SK-N-SH (cell line): ENCODE measurements around the gene NEK6. TPM values are rescaled to one million over a fixed set of nuclear protein-coding genes. Genes with fewer than 3 reads are reported as not detected.

ENCODE experiments used
- CTCF ChIA-PET: fragments of 300-600, 350-600 bp; formaldehyde crosslinking; extraction: SDS; loops from one replicate; lab custom pipeline; 2021; lab: Yijun Ruan, JAX
- POLR2A ChIA-PET: fragments of 350-600 bp; sonication (Branson Sonifier 250); formaldehyde crosslinking; extraction: SDS; loops from one replicate; lab custom pipeline; 2020; ENCODE audit warnings: antibody characterized with exemption, inconsistent platforms; lab: Yijun Ruan, JAX
- DNase-seq: peaks from one replicate; pipeline ENCODE4 v3.0.0; 2012
- H2AFZ ChIP-seq: fragments of 200-600 bp; sonication (generic); 2 replicates; pipeline ENCODE4 v1.8.1; 2016; ENCODE audit warnings: antibody characterized with exemption, mild to moderate bottlenecking, low read depth
- H3F3A ChIP-seq: fragments of 200-600 bp; sonication (generic); replicated peaks from 2 replicates; pipeline ENCODE3; 2016; ENCODE audit warnings: antibody characterized with exemption, mild to moderate bottlenecking; ENCODE audit not compliant: insufficient read depth
- H3K27ac ChIP-seq, 2 experiments: fragments of 200-500 bp in 1 of 2; fragments of 200-600 bp in 1 of 2; sonication (Bioruptor generic) in 1 of 2; sonication (generic), shearing (Covaris generic) in 1 of 2; 2 replicates each; pipeline versions ENCODE4 v1.5.1 to v1.6.1; 2014 to 2016; ENCODE audit warnings: low read depth in 2 of 2, inconsistent platforms in 1 of 2, low read length in 1 of 2, mild to moderate bottlenecking in 1 of 2, mixed read lengths in 1 of 2
- H3K27me3 ChIP-seq: fragments of 200-600 bp; sonication (generic), shearing (Covaris generic); 2 replicates; pipeline ENCODE4 v1.6.1; 2016; ENCODE audit warnings: mixed run types; ENCODE audit not compliant: insufficient read depth
- H3K36me3 ChIP-seq, 2 experiments: fragments of 200-500 bp in 1 of 2; fragments of 200-600 bp in 1 of 2; sonication (Bioruptor generic) in 1 of 2; sonication (generic) in 1 of 2; replicated peaks in 1 of 2; 2 replicates each; pipeline versions ENCODE3 to v1.5.1; 2014 to 2016; ENCODE audit warnings: low read length in 1 of 2, mild to moderate bottlenecking in 1 of 2; ENCODE audit not compliant: insufficient read depth in 2 of 2, control insufficient read depth in 1 of 2
- H3K4me1 ChIP-seq, 2 experiments: fragments of 200-500 bp in 1 of 2; fragments of 200-600 bp in 1 of 2; sonication (Bioruptor generic) in 1 of 2; sonication (generic), shearing (Covaris generic) in 1 of 2; 2 replicates each; pipeline versions ENCODE4 v1.5.1 to v1.6.1; 2014 to 2016; ENCODE audit warnings: low read depth in 1 of 2, low read length in 1 of 2, mixed run types in 1 of 2; ENCODE audit not compliant: insufficient read depth in 2 of 2, control insufficient read depth in 1 of 2
- H3K4me2 ChIP-seq: fragments of 200-600 bp; sonication (generic), shearing (Covaris generic); 2 replicates; pipeline ENCODE4 v1.6.1; 2017; ENCODE audit warnings: mixed run types
- H3K4me3 ChIP-seq, 2 experiments: fragments of 200-500 bp in 1 of 2; fragments of 200-600 bp in 1 of 2; sonication (Bioruptor generic) in 1 of 2; sonication (generic), shearing (Covaris generic) in 1 of 2; 2 replicates each; pipeline versions ENCODE4 v1.5.1 to v1.8.1; 2014 to 2016; ENCODE audit warnings: low read depth in 2 of 2, inconsistent platforms in 1 of 2, low read length in 1 of 2, mild to moderate bottlenecking in 1 of 2, mixed read lengths in 1 of 2, moderate library complexity in 1 of 2
- H3K79me2 ChIP-seq: fragments of 200-600 bp; sonication (generic); 2 replicates; pipeline ENCODE4 v1.8.1; 2017; ENCODE audit warnings: mild to moderate bottlenecking; ENCODE audit not compliant: insufficient read depth
- H3K9ac ChIP-seq: fragments of 200-600 bp; sonication (generic); 2 replicates; pipeline ENCODE4 v1.6.1; 2017; ENCODE audit warnings: mixed run types
- H3K9me2 ChIP-seq: fragments of 200-600 bp; sonication (generic); 2 replicates; pipeline ENCODE4 v1.6.1; 2017; ENCODE audit warnings: mixed run types
- H3K9me3 ChIP-seq: fragments of 200-600 bp; sonication (generic); 2 replicates; pipeline ENCODE4 v1.6.1; 2017; ENCODE audit warnings: mixed run types, mild to moderate bottlenecking, moderate library complexity
- H4K20me1 ChIP-seq: fragments of 200-600 bp; sonication (generic); 2 replicates; pipeline ENCODE4 v1.6.1; 2017; ENCODE audit warnings: mild to moderate bottlenecking, mixed run types; ENCODE audit not compliant: insufficient read depth
- CTCF ChIP-seq: fragments of 200-600 bp; sonication (generic); IDR thresholded peaks from 2 replicates; pipeline ENCODE4 v1.6.1; 2017; ENCODE audit warnings: antibody characterized with exemption, mild to moderate bottlenecking, moderate library complexity
- ELF1 ChIP-seq: IDR thresholded peaks from 2 replicates; pipeline ENCODE4 v1.4.0; 2012
- EP300 ChIP-seq, 2 experiments: IDR thresholded peaks; 2 replicates each; pipeline versions ENCODE4 v1.4.0 to v1.6.1; 2012; ENCODE audit warnings: borderline replicate concordance in 1 of 2, low read depth in 1 of 2, low read length in 1 of 2
- EZH2phosphoT487 ChIP-seq: fragments of 200-600 bp; sonication (generic); IDR thresholded peaks from 2 replicates; pipeline ENCODE4 v1.6.1; 2017; ENCODE audit warnings: low read depth, mixed run types, mild to moderate bottlenecking, antibody characterized with exemption, moderate library complexity, borderline replicate concordance
- FOSL2 ChIP-seq: IDR thresholded peaks from 2 replicates; pipeline ENCODE4 v1.4.0; 2012; ENCODE audit warnings: low read depth, mild to moderate bottlenecking, moderate library complexity, borderline replicate concordance
- FOXJ3 ChIP-seq: sonication (generic); formaldehyde crosslinking; IDR thresholded peaks from 2 replicates; pipeline ENCODE4 v1.5.1; 2020; ENCODE audit warnings: mild to moderate bottlenecking, missing genetic modification reagents
- FOXM1 ChIP-seq: IDR thresholded peaks from 2 replicates; pipeline ENCODE4 v1.4.0; 2012; ENCODE audit warnings: low read depth, mild to moderate bottlenecking
- GABPA ChIP-seq: IDR thresholded peaks from 2 replicates; pipeline ENCODE4 v1.4.0; 2012; ENCODE audit warnings: low read depth, mild to moderate bottlenecking
- GATA2 ChIP-seq: sonication (generic); formaldehyde crosslinking; IDR thresholded peaks from 2 replicates; pipeline ENCODE4 v1.5.0; 2020; ENCODE audit warnings: mild to moderate bottlenecking, missing genetic modification reagents
- IRF3 ChIP-seq: fragments of 150-350 bp; IDR thresholded peaks from 2 replicates; pipeline ENCODE4 v1.6.1; 2016; ENCODE audit warnings: mild to moderate bottlenecking, low read depth, low read length
- MXI1 ChIP-seq: IDR thresholded peaks from 2 replicates; pipeline ENCODE4 v1.6.1; 2012; ENCODE audit warnings: mild to moderate bottlenecking, low read depth, low read length, improper control_type of control experiment
- POLR2AphosphoS5 ChIP-seq: IDR thresholded peaks from 2 replicates; pipeline ENCODE4 v1.6.1; 2012; ENCODE audit warnings: low read depth, low read length
- RCOR1 ChIP-seq: fragments of 150-350 bp; IDR thresholded peaks from 2 replicates; pipeline ENCODE4 v1.6.1; 2017; ENCODE audit warnings: antibody characterized with exemption, low read length
- REST ChIP-seq: IDR thresholded peaks from 2 replicates; pipeline ENCODE4 v1.6.1; 2012; ENCODE audit warnings: mild to moderate bottlenecking, low read depth, low read length, moderate library complexity
- RFX5 ChIP-seq: IDR thresholded peaks from 2 replicates; pipeline ENCODE4 v1.6.1; 2012; ENCODE audit warnings: mild to moderate bottlenecking, improper control_type of control experiment, low read length
- RXRA ChIP-seq: IDR thresholded peaks from 2 replicates; pipeline ENCODE4 v1.4.0; 2012; ENCODE audit warnings: low read depth, mild to moderate bottlenecking, borderline replicate concordance
- SMC3 ChIP-seq: IDR thresholded peaks from 2 replicates; pipeline ENCODE4 v1.6.1; 2012; ENCODE audit warnings: low read depth, low read length, improper control_type of control experiment
- TAF1 ChIP-seq: IDR thresholded peaks from 2 replicates; pipeline ENCODE4 v1.6.1; 2012; ENCODE audit warnings: low read depth, mild to moderate bottlenecking, low read length, moderate library complexity, borderline replicate concordance
- TEAD4 ChIP-seq: IDR thresholded peaks from 2 replicates; pipeline ENCODE4 v1.4.0; 2012; ENCODE audit warnings: mild to moderate bottlenecking, borderline replicate concordance; ENCODE audit not compliant: insufficient read depth
- USF1 ChIP-seq: IDR thresholded peaks from 2 replicates; pipeline ENCODE4 v1.4.0; 2012; ENCODE audit warnings: low read depth, borderline replicate concordance
- USF2 ChIP-seq: fragments of 150-350 bp; IDR thresholded peaks from 2 replicates; pipeline ENCODE4 v1.6.1; 2017; ENCODE audit warnings: antibody characterized with exemption, low read length, low read depth, borderline replicate concordance
- WGBS: methylation state at CpG from one replicate; pipeline ENCODE4 v1.1.6; 2017; ENCODE audit warnings: low lambda C conversion rate; 5-methylcytosine and 5-hydroxymethylcytosine counted together
- polyA plus RNA-seq, 3 experiments: library from polyadenylated mRNA; depleted of rRNA; stranded (reverse); fragments of >200 nt; gene quantifications; 2 replicates each; pipeline ENCODE4 v1.2.3, GENCODE V29; 2012

The NEK6 gene
- polyA plus RNA-seq, 1 of the 3 experiments (the other 2 are of a cell fraction), result 89.8 TPM

- no peak for TF ChIP-seq REST
- no peak for TF ChIP-seq TEAD4
- TF ChIP-seq FOXJ3 (CRISPR knock-in tag), result no peak
- TF ChIP-seq EZH2phosphoT487, result no peak
- no peak for TF ChIP-seq EP300 (IDR thresholded peaks at IDR 0.05; ENCODE audit: borderline replicate concordance in 1 of 2, low read depth in 1 of 2, low read length in 1 of 2)
- no peak for TF ChIP-seq RFX5
- no peak for TF ChIP-seq CTCF
- no peak for TF ChIP-seq TAF1
Measured at GRCh38 chr9:124347206-124347967, 89.6 kb downstream of the NEK6 start (continued).

- CTCF ChIA-PET, result interaction anchor here (1.1 to 2.0 kb wide), 2 partner anchors 26 to 71 kb away, joined by 3 to 6 read pairs; no protein-coding TSS in a partner anchor
Measured at GRCh38 chr9:124347968-124348358, 90.2 kb downstream of the NEK6 start.

More at GRCh38 chr9:124347968-124348358, 90.2 kb downstream of the NEK6 start:
- Histone ChIP-seq H3K9me3 (no peaks in the 10 kb centered on the region), H3K27ac (no peak overlapping the region), H4K20me1 (peaks cover 10% of the 10 kb centered on the region; the same call in 1 of the 2 replicates), H3K4me1 (peaks cover 5 to 14% of the 10 kb centered on the region in 2 experiments; a peak in 2 of 4 replicates), H3K27me3 (no peaks in the 10 kb centered on the region), H2AFZ (no peak overlapping the region), H3F3A (peaks cover 34% of the 10 kb centered on the region), H3K4me3 (no peak overlapping the region), H3K79me2 (no peaks in the 10 kb centered on the region), H3K4me2 (no peak overlapping the region), H3K9ac (no peak overlapping the region), H3K36me3 (peaks cover 25 to 85% of the 10 kb centered on the region in 2 experiments), H3K9me2 (no peaks in the 10 kb centered on the region)
- DNase-seq, result no peak
- 94% methylated on average over 6 of the region's 8 CpGs for WGBS
- POLR2A ChIA-PET, result no interaction called here
- TF ChIP-seq EP300 (IDR thresholded peaks at IDR 0.05; ENCODE audit: borderline replicate concordance in 1 of 2, low read depth in 1 of 2, low read length in 1 of 2), result no peak
- no peak for TF ChIP-seq IRF3
- TF ChIP-seq EZH2phosphoT487, result no peak
- no peak for TF ChIP-seq RXRA
- no peak for TF ChIP-seq RFX5
- TF ChIP-seq TAF1, result no peak
- no peak for TF ChIP-seq ELF1
- no peak for TF ChIP-seq SMC3
- no peak for TF ChIP-seq POLR2AphosphoS5
- TF ChIP-seq GABPA, result no peak
- no peak for TF ChIP-seq RCOR1
- no peak for TF ChIP-seq USF1
- no peak for TF ChIP-seq FOXM1
- TF ChIP-seq MXI1, result no peak
- no peak for TF ChIP-seq FOSL2
- no peak for TF ChIP-seq USF2
- no peak for TF ChIP-seq GATA2 (CRISPR knock-in tag)
- no peak for TF ChIP-seq TEAD4
